Mucosa of descending colon (tissue), 3 donors: ENCODE measurements around the gene ZNF80. TPM values are rescaled to one million over a fixed set of nuclear protein-coding genes. Genes with fewer than 3 reads are reported as not detected.
"Not testable (repeated sequence)": the region's sequence is repeated elsewhere in the genome, so short reads cannot be mapped to it uniquely, and the experiment has no call there.

ENCODE experiments used
- ATAC-seq: fragments of 200-7000 bp; cut with Tn5 transposase; one replicate; pipeline ENCODE4 v1.9.1; 2020; ENCODE audit warnings: mild to moderate bottlenecking, moderate library complexity
- DNase-seq, 3 donors: peaks; one replicate each; pipeline ENCODE4 v3.0.0-alpha.2; 2020
- H3K36me3 ChIP-seq: fragments of 200-600 bp; one replicate; pipeline ENCODE4 v1.8.0; 2021; ENCODE audit warnings: low read depth, mild to moderate bottlenecking
- H3K4me1 ChIP-seq: fragments of 200-600 bp; one replicate; pipeline ENCODE4 v1.8.0; 2021; ENCODE audit warnings: low read depth, mild to moderate bottlenecking
- H3K4me3 ChIP-seq: fragments of 200-600 bp; one replicate; pipeline ENCODE4 v1.8.0; 2021; ENCODE audit warnings: mild to moderate bottlenecking
- H3K9me3 ChIP-seq: fragments of 200-600 bp; one replicate; pipeline ENCODE4 v1.8.0; 2021; ENCODE audit warnings: mild to moderate bottlenecking
- intact Hi-C, 2 donors: fragments of 100-400 bp; cut with DNase I in 1 of 2; cut with micrococcal nuclease in 1 of 2; formaldehyde crosslinking; loops; one replicate each; pipeline versions ENCODE4 v1.11.0 to v1.11.1; 2022; cut with DNase I, micrococcal nuclease
- total RNA-seq, 3 donors: library from RNA; stranded (reverse); fragmentation: NEBNext Ultra II Directional in 2 of 3; extraction: Animal tissue kit (Norgen Biotek cat#: 25700) in 2 of 3; gene quantifications; one replicate each; pipeline versions ENCODE4 v1.2.1 to v1.2.4, GENCODE V29; 2021 to 2023
- TF ChIP-seq, protein P1 (sequence below): fragments of 200-600 bp; IDR thresholded peaks from one replicate; pipeline ENCODE4 v1.8.0; 2022; ENCODE audit warnings: antibody characterized with exemption, mild to moderate bottlenecking
- donor health status: DM: no; HTN: no; CAD: no; lungs with moderate emphysema.
- donor health status: DM: no; HTN: no; CAD: no.
- donor health status: DM: no; HTN: yes; CAD: no.

Gene ZNF80
- total RNA-seq, 3 donors from 2014 or later, result 0.19 TPM; not detected in 2

GRCh38 chr3:114241262-114241661, 3.9 kb upstream of the ZNF80 start:
- H3K4me3 ChIP-seq, result no peak overlapping the region
- intact Hi-C loops, result no loop called here
- no peaks in the 10 kb centered on the region for H3K36me3 ChIP-seq
- TF ChIP-seq, protein P1, sequence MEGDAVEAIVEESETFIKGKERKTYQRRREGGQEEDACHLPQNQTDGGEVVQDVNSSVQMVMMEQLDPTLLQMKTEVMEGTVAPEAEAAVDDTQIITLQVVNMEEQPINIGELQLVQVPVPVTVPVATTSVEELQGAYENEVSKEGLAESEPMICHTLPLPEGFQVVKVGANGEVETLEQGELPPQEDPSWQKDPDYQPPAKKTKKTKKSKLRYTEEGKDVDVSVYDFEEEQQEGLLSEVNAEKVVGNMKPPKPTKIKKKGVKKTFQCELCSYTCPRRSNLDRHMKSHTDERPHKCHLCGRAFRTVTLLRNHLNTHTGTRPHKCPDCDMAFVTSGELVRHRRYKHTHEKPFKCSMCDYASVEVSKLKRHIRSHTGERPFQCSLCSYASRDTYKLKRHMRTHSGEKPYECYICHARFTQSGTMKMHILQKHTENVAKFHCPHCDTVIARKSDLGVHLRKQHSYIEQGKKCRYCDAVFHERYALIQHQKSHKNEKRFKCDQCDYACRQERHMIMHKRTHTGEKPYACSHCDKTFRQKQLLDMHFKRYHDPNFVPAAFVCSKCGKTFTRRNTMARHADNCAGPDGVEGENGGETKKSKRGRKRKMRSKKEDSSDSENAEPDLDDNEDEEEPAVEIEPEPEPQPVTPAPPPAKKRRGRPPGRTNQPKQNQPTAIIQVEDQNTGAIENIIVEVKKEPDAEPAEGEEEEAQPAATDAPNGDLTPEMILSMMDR, result no peak
- no peak for DNase-seq
- H3K9me3 ChIP-seq, result peaks cover 4% of the 10 kb centered on the region
- no peaks in the 10 kb centered on the region for H3K4me1 ChIP-seq
- ATAC-seq, result no peak

DNA sequence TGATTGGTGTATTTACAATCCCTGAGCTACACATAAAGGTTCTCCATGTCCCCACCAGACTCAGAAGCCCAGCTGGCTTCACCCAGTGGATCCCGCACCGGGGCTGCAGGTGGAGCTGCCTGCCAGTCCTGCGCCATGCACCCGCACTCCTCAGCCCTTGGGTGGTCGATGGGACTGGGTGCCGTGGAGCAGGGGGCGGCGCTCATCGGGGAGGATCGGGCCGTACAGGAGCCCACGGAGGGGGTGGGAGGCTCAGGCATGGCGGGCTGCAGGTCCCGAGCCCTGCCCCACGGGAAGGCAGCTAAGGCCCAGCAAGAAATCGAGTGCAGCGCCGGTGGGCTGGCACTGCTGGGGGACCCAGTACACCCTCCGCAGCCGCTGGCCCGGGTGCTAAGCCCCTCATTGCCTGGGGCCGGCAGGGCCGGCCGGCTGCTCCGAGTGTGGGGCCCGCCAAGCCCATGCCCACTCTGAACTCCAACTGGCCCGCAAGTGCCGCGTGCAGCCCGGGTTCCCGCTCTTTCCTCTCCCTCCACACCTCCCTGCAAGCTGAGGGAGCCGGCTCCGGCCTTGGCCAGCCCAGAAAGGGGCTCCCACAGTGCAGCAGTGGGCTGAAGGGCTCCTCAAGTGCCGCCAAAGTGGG, 888 bp upstream of the ZNF80 start:
- H3K4me3 ChIP-seq, intact Hi-C loops, H3K9me3 ChIP-seq, H3K36me3 ChIP-seq, DNase-seq, H3K4me1 ChIP-seq, ATAC-seq: not testable (repeated sequence)

- Histone ChIP-seq H3K4me1 (no peaks in the 10 kb centered on the region), H3K36me3 (no peaks in the 10 kb centered on the region), H3K4me3 (no peak overlapping the region), H3K9me3 (no peaks in the 10 kb centered on the region)
- DNase-seq, result no peak
- ATAC-seq, result no peak
- TF ChIP-seq, protein P1, result no peak
- intact Hi-C loops, result no loop called here
Observed at GRCh38 chr3:114235431-114235830, 1.9 kb downstream of the ZNF80 start.

DNA sequence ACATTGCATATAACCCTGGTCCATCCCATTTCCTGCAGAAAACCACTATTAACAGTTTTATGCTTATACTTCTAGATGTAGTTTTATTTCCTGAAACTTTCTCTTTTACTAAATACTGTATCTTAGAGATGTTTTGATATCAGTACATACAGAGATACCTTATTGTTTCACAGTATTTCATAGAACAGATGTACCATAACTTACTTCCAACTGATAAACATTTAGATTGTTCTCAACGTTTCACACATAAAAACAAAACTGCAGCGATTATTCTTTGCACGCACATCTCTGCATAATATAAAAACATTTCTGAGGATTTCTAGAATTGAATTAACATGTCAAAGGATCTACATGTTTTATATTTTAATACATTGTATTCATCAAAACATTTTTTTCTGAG, 2.6 kb downstream of the ZNF80 start:
- Histone ChIP-seq H3K9me3 (no peaks in the 10 kb centered on the region), H3K4me3 (no peak overlapping the region), H3K4me1 (no peaks in the 10 kb centered on the region), H3K36me3 (no peaks in the 10 kb centered on the region)
- TF ChIP-seq, protein P1, result no peak
- intact Hi-C loops, result no loop called here
- DNase-seq, result no peak
- no peak for ATAC-seq

DNA sequence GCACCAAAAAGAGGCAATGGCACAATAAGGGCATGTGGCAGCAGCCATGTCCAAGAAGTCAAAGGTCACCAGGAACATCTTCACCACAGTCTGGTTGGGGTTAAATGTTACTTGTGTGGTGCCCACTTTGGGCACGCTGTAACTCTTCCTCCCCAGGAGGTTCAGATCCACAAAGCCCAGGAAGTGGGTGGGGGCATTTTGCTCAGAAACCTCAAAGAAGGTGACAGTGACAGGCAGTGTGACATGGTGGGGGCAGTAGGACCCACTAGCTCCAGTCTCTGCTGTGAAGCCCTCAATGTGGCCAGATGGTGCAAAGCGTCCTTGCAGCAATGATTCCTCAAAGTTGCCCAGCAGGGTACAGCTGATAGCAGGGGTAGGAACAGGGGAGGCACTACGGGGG, 5.8 kb downstream of the ZNF80 start:
- H3K4me1 ChIP-seq, result no peaks in the 10 kb centered on the region
- ATAC-seq (peak; percentile 75), DNase-seq (no peak)
- H3K4me3 ChIP-seq, result no peak overlapping the region
- H3K36me3 ChIP-seq, result no peaks in the 10 kb centered on the region
- no peaks in the 10 kb centered on the region for H3K9me3 ChIP-seq
- intact Hi-C loops, result no loop called here
- TF ChIP-seq, protein P1, result no peak

DNA sequence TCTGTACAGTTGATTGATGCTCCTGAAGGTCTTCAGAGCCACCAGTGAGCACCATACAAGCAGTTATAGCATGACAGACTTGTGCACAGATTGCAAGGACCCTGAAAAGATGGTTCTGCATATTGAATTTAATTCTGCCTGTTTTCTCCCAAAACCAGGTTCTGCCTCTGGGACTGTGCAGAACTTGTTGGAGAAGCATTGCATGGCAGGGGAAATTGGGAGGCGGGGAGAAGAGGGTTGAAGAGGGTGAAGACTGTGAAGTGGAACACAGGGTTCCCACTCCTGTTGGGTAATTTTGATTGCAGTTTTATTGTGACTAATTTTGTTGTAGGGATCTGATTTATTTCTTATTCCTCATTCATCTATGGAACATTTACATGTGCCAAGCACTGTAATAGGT, 10.3 kb downstream of the ZNF80 start:
- intact Hi-C loops, result no loop called here
- no peak for DNase-seq
- no peak for ATAC-seq
- no peak overlapping the region for H3K4me3 ChIP-seq
- no peaks in the 10 kb centered on the region for H3K4me1 ChIP-seq
- H3K36me3 ChIP-seq, result no peaks in the 10 kb centered on the region
- TF ChIP-seq, protein P1, result no peak
- H3K9me3 ChIP-seq, result peaks cover 9% of the 10 kb centered on the region
